Measurements from ENCODE around the gene GSTM3. TPM values are rescaled to one million over a fixed set of nuclear protein-coding genes. Genes with fewer than 3 reads are reported as not detected.
"Not testable (repeated sequence)": the region's sequence is repeated elsewhere in the genome, so short reads cannot be mapped to it uniquely, and the experiment has no call there.

Gene GSTM3
- total and polyA plus RNA-seq, 2 experiments from 2014 or later, result 30.0 to 75.2 TPM

- Histone ChIP-seq H3K4me3 (no peak overlapping the region), H3K36me3 (ENCODE audit: low read depth) (no peaks in the 10 kb centered on the region), H3K9me2 (ENCODE audit: insufficient read depth) (no peaks in the 10 kb centered on the region), H2AFZ (no peak overlapping the region), H3K27me3 (replicated peaks; ENCODE audit: insufficient read depth) (peaks cover 10% of the 10 kb centered on the region; the same call in 1 of the 2 replicates), H3K9ac (no peak overlapping the region), H3K4me1 (ENCODE audit: insufficient read depth) (no peaks in the 10 kb centered on the region), H3K27ac (no peak overlapping the region), H3K79me2 (ENCODE audit: insufficient read depth) (no peaks in the 10 kb centered on the region), H3F3A (ENCODE audit: insufficient read depth) (no peaks in the 10 kb centered on the region), H3K4me2 (ENCODE audit: unreplicated experiment) (no peak overlapping the region), H3K9me3 (ENCODE audit: low read depth) (no peaks in the 10 kb centered on the region), H4K20me1 (ENCODE audit: insufficient read depth) (no peaks in the 10 kb centered on the region)
- no peak for TF ChIP-seq EZH2 (IDR thresholded peaks at IDR 0.05; ENCODE audit: insufficient read depth, poor library complexity, severe bottlenecking)
- no peak for DNase-seq
- in situ Hi-C loops (cut with MboI), result no loop called here
These were observed 8.4 kb upstream of the GSTM3 start for GRCh38 chr1:109749221-109749620.

GRCh38 chr1:109748311-109748710 lies 7.5 kb upstream of the GSTM3 start:
- H3K9me2 ChIP-seq (ENCODE audit: insufficient read depth); H3K4me3 ChIP-seq; H3K79me2 ChIP-seq (ENCODE audit: insufficient read depth); H3K9ac ChIP-seq; H3F3A ChIP-seq (ENCODE audit: insufficient read depth); H3K4me1 ChIP-seq (ENCODE audit: insufficient read depth); H2AFZ ChIP-seq; H3K36me3 ChIP-seq (ENCODE audit: low read depth); H3K4me2 ChIP-seq (ENCODE audit: unreplicated experiment); in situ Hi-C loops (cut with MboI); H3K27ac ChIP-seq; DNase-seq; H3K9me3 ChIP-seq (ENCODE audit: low read depth); H4K20me1 ChIP-seq (ENCODE audit: insufficient read depth): not testable (repeated sequence)
- H3K27me3 ChIP-seq (replicated peaks; ENCODE audit: insufficient read depth), result peaks cover 10% of the 10 kb centered on the region; the same call in 1 of the 2 replicates
- WGBS, 2 experiments (ENCODE audit: low coverage in 1 of 2, low lambda C conversion rate in 2 of 2, missing lambda C conversion rate in 2 of 2), result 77 to 82% methylated on average over 10 of the region's 10 CpGs

GRCh38 chr1:109739738-109740614 lies 862 bp downstream of the GSTM3 start:
- Histone ChIP-seq H4K20me1 (ENCODE audit: insufficient read depth) (no peaks in the 10 kb centered on the region), H3K9ac (peak overlapping the region; percentile 73), H2AFZ (peak overlapping the region; percentile 88), H3K9me2 (ENCODE audit: insufficient read depth) (no peaks in the 10 kb centered on the region), H3F3A (ENCODE audit: insufficient read depth) (no peaks in the 10 kb centered on the region), H3K4me1 (ENCODE audit: insufficient read depth) (no peaks in the 10 kb centered on the region), H3K4me2 (ENCODE audit: unreplicated experiment) (peak overlapping the region; percentile 87), H3K36me3 (ENCODE audit: low read depth) (no peaks in the 10 kb centered on the region), H3K79me2 (ENCODE audit: insufficient read depth) (no peaks in the 10 kb centered on the region), H3K27ac (no peak overlapping the region), H3K4me3 (peak overlapping the region; percentile 79), H3K9me3 (ENCODE audit: low read depth) (no peaks in the 10 kb centered on the region), H3K27me3 (replicated peaks; ENCODE audit: insufficient read depth) (no peaks in the 10 kb centered on the region)
- TF ChIP-seq EZH2phosphoT487 (IDR thresholded peaks at IDR 0.05; ENCODE audit: insufficient read depth, low read depth) (no peak), EZH2 (IDR thresholded peaks at IDR 0.05; ENCODE audit: insufficient read depth, poor library complexity, severe bottlenecking) (no peak)
- peak; percentile 84 for DNase-seq
- in situ Hi-C loops (cut with MboI), result no loop called here
- 2% methylated on average over 79 to 84 of the region's 86 CpGs for WGBS, 2 experiments (ENCODE audit: low coverage in 1 of 2, low lambda C conversion rate in 2 of 2, missing lambda C conversion rate in 2 of 2)

- no peak for TF ChIP-seq EZH2phosphoT487 (IDR thresholded peaks at IDR 0.05; ENCODE audit: insufficient read depth, low read depth)
- TF ChIP-seq EZH2 (IDR thresholded peaks at IDR 0.05; ENCODE audit: insufficient read depth, poor library complexity, severe bottlenecking), result no peak
- Histone ChIP-seq H3K9me2 (ENCODE audit: insufficient read depth) (no peaks in the 10 kb centered on the region), H3K4me2 (ENCODE audit: unreplicated experiment) (no peak overlapping the region), H3F3A (ENCODE audit: insufficient read depth) (no peaks in the 10 kb centered on the region), H3K36me3 (ENCODE audit: low read depth) (no peaks in the 10 kb centered on the region), H3K4me3 (no peak overlapping the region), H2AFZ (no peak overlapping the region), H3K9me3 (ENCODE audit: low read depth) (no peaks in the 10 kb centered on the region), H3K79me2 (ENCODE audit: insufficient read depth) (no peaks in the 10 kb centered on the region), H3K27me3 (replicated peaks; ENCODE audit: insufficient read depth) (no peaks in the 10 kb centered on the region), H3K27ac (no peak overlapping the region), H4K20me1 (ENCODE audit: insufficient read depth) (no peaks in the 10 kb centered on the region), H3K4me1 (ENCODE audit: insufficient read depth) (no peaks in the 10 kb centered on the region), H3K9ac (no peak overlapping the region)
- 88 to 91% methylated on average over 4 of the region's 4 CpGs for WGBS, 2 experiments (ENCODE audit: low coverage in 1 of 2, low lambda C conversion rate in 2 of 2, missing lambda C conversion rate in 2 of 2)
- no peak for DNase-seq
- in situ Hi-C loops (cut with MboI), result no loop called here
These were observed 7.5 kb downstream of the GSTM3 start for GRCh38 chr1:109733236-109733870.
